Measurements from ENCODE around the gene WDR35. TPM values are rescaled to one million over a fixed set of nuclear protein-coding genes. Genes with fewer than 3 reads are reported as not detected.
"Not testable (repeated sequence)": the region's sequence is repeated elsewhere in the genome, so short reads cannot be mapped to it uniquely, and the experiment has no call there.

Gene WDR35
- polyA plus RNA-seq, 4 donors = 0.45 to 7.1 (median 1.3) TPM

DNA sequence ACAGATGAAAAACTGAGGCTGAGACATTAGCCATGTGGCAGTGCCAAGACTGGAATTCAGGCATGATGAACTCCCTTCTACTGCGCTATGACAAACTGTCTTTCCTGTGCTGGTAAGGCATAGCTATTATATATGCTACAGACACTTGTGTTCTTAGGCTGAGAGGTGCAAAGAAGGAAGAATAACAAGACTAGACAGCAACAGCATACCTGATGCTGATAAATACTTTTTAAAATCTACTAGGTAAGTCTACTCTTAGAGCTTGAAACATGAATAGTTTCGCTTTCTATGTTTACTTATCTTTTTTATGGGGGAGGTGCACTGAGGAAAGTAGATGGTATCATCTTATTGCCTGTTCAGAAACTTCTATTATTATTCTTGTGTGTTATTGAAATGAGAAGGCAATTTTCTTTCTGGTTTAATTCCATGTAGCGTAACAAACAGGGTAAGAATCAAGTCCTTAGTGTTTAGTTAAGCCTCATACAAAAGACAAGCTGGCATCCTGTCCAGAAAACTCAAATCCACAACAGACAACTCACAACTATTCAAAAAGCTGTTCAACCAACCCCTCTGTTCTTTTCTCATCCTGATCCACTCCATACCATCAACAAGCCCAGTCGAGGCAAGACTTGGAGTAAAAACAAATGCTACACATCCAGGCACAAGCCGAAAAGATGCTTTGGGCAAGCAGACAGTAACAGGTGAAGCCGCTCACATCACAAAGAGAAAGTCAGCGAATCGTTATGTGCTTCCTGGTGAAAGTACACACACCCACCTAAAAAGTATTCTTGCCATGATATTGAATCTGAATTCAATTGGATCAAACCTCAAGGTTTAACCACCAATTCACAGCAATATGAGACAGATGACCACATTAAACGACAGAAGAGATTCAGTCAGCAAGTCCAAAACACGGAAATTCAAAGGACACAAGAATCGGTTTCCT, 89.6 kb downstream of the WDR35 start:
- no peak for FAIRE-seq

GRCh38 chr2:19898592-19899329, 91.1 kb downstream of the WDR35 start:
- Histone ChIP-seq H3K27me3 (ENCODE audit: control insufficient read depth in 3 of 3, insufficient read depth in 3 of 3, low read length in 3 of 3) (no peaks in the 10 kb centered on the region), H3K9me3 (ENCODE audit: control insufficient read depth in 2 of 2, insufficient read depth in 1 of 2, low read depth in 1 of 2, low read length in 1 of 2) (no peaks in the 10 kb centered on the region), H3K36me3 (ENCODE audit: control insufficient read depth in 3 of 3, insufficient read depth in 2 of 3, low read depth in 1 of 3, low read length in 3 of 3) (peaks cover 0 to 5% (median 0%) of the 10 kb centered on the region in 3 donors), H3K4me1 (ENCODE audit: control insufficient read depth in 3 of 3, insufficient read depth in 2 of 3, low read depth in 1 of 3, low read length in 2 of 3) (peaks cover 0 to 9% (median 6%) of the 10 kb centered on the region in 3 donors), H3K4me3 (ENCODE audit: low read depth in 1 of 3, low read length in 3 of 3) (no peak overlapping the region), H3K27ac (ENCODE audit: low read depth in 1 of 3, low read length in 2 of 3) (no peak overlapping the region)
- DNase-seq (no peak), FAIRE-seq (no peak)
- WGBS, 3 donors = 75 to 83% (median 82%) methylated on average over 7 of the region's 7 CpGs

More for the DNA sequence above, 89.6 kb downstream of the WDR35 start:
- DNase-seq = peak; percentile 46 to 48
- peak overlapping the region; percentile 81 to 89 (median 81) for H3K4me3 ChIP-seq (ENCODE audit: low read depth in 1 of 3, low read length in 3 of 3)
- 11 to 20% (median 11%) methylated on average over 11 of the region's 11 CpGs for WGBS, 3 donors
- peaks cover 0 to 5% (median 0%) of the 10 kb centered on the region in 3 donors for H3K36me3 ChIP-seq (ENCODE audit: control insufficient read depth in 3 of 3, insufficient read depth in 2 of 3, low read depth in 1 of 3, low read length in 3 of 3)
- no peaks in the 10 kb centered on the region for H3K9me3 ChIP-seq (ENCODE audit: control insufficient read depth in 2 of 2, insufficient read depth in 1 of 2, low read depth in 1 of 2, low read length in 1 of 2)
- peaks cover 0 to 9% (median 6%) of the 10 kb centered on the region in 3 donors for H3K4me1 ChIP-seq (ENCODE audit: control insufficient read depth in 3 of 3, insufficient read depth in 2 of 3, low read depth in 1 of 3, low read length in 2 of 3)
- H3K27me3 ChIP-seq (ENCODE audit: control insufficient read depth in 3 of 3, insufficient read depth in 3 of 3, low read length in 3 of 3) = no peaks in the 10 kb centered on the region
- peak overlapping the region; percentile 89 to 93 (median 91) for H3K27ac ChIP-seq (ENCODE audit: low read depth in 1 of 3, low read length in 2 of 3)

- Histone ChIP-seq H3K27ac (ENCODE audit: low read depth in 1 of 3, low read length in 2 of 3) (no peak overlapping the region), H3K4me1 (ENCODE audit: control insufficient read depth in 3 of 3, insufficient read depth in 2 of 3, low read depth in 1 of 3, low read length in 2 of 3) (peaks cover 0 to 9% (median 6%) of the 10 kb centered on the region in 3 donors), H3K9me3 (ENCODE audit: control insufficient read depth in 2 of 2, insufficient read depth in 1 of 2, low read depth in 1 of 2, low read length in 1 of 2) (no peaks in the 10 kb centered on the region), H3K4me3 (ENCODE audit: low read depth in 1 of 3, low read length in 3 of 3) (no peak overlapping the region), H3K36me3 (ENCODE audit: control insufficient read depth in 3 of 3, insufficient read depth in 2 of 3, low read depth in 1 of 3, low read length in 3 of 3) (peaks cover 0 to 5% (median 0%) of the 10 kb centered on the region in 3 donors), H3K27me3 (ENCODE audit: control insufficient read depth in 3 of 3, insufficient read depth in 3 of 3, low read length in 3 of 3) (no peaks in the 10 kb centered on the region)
- DNase-seq (no peak), FAIRE-seq (no peak)
- WGBS, 3 donors = 62 to 67% (median 65%) methylated on average over 5 of the region's 5 CpGs
Measured at GRCh38 chr2:19897623-19898245, 92.2 kb downstream of the WDR35 start.

DNA sequence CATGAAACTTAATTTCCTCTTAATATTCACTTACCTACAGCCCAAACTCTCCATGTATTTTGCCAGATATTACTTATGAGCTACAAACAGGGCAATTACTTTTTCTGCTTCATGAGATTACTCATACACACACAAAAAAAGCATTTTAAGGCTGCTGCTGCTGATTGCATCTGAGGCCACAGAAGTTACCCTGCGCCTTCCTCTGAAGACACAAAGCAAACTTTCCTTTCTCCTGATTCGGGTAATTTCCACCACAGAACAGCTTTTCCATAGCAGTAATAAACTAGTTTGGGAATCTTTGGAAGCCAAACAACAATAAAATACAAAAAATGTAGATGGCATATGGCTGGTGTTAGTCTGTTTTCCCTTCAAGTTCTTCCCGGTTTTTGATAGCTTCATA, 94.4 kb downstream of the WDR35 start:
- 59 to 72% (median 69%) methylated on average over 3 of the region's 3 CpGs for WGBS, 3 donors
- H3K4me3 ChIP-seq (ENCODE audit: low read depth in 1 of 3, low read length in 3 of 3) = no peak overlapping the region
- H3K27ac ChIP-seq (ENCODE audit: low read depth in 1 of 3, low read length in 2 of 3) = no peak overlapping the region
- no peaks in the 10 kb centered on the region for H3K9me3 ChIP-seq (ENCODE audit: control insufficient read depth in 2 of 2, insufficient read depth in 1 of 2, low read depth in 1 of 2, low read length in 1 of 2)
- no peaks in the 10 kb centered on the region for H3K27me3 ChIP-seq (ENCODE audit: control insufficient read depth in 3 of 3, insufficient read depth in 3 of 3, low read length in 3 of 3)
- peaks cover 0 to 5% (median 0%) of the 10 kb centered on the region in 3 donors for H3K36me3 ChIP-seq (ENCODE audit: control insufficient read depth in 3 of 3, insufficient read depth in 2 of 3, low read depth in 1 of 3, low read length in 3 of 3)
- DNase-seq (no peak), FAIRE-seq (no peak)
- peaks cover 0 to 8% (median 6%) of the 10 kb centered on the region in 3 donors for H3K4me1 ChIP-seq (ENCODE audit: control insufficient read depth in 3 of 3, insufficient read depth in 2 of 3, low read depth in 1 of 3, low read length in 2 of 3)

GRCh38 chr2:19894134-19894792, 95.6 kb downstream of the WDR35 start:
- FAIRE-seq (no peak), DNase-seq (no peak)
- H3K27ac ChIP-seq (ENCODE audit: low read depth in 1 of 3, low read length in 2 of 3) = no peak overlapping the region
- H3K4me3 ChIP-seq (ENCODE audit: low read depth in 1 of 3, low read length in 3 of 3) = no peak overlapping the region
- peaks cover 0 to 4% (median 2%) of the 10 kb centered on the region in 3 donors for H3K4me1 ChIP-seq (ENCODE audit: control insufficient read depth in 3 of 3, insufficient read depth in 2 of 3, low read depth in 1 of 3, low read length in 2 of 3)
- WGBS, 3 donors = 90 to 95% (median 91%) methylated on average over 4 of the region's 4 CpGs
- H3K27me3 ChIP-seq (ENCODE audit: control insufficient read depth in 3 of 3, insufficient read depth in 3 of 3, low read length in 3 of 3) = no peaks in the 10 kb centered on the region
- peaks cover 0 to 5% (median 0%) of the 10 kb centered on the region in 3 donors for H3K36me3 ChIP-seq (ENCODE audit: control insufficient read depth in 3 of 3, insufficient read depth in 2 of 3, low read depth in 1 of 3, low read length in 3 of 3)
- no peaks in the 10 kb centered on the region for H3K9me3 ChIP-seq (ENCODE audit: control insufficient read depth in 2 of 2, insufficient read depth in 1 of 2, low read depth in 1 of 2, low read length in 1 of 2)

GRCh38 chr2:19893520-19894133, 96.3 kb downstream of the WDR35 start:
- Histone ChIP-seq H3K4me3 (ENCODE audit: low read depth in 1 of 3, low read length in 3 of 3) (no peak overlapping the region), H3K27me3 (ENCODE audit: control insufficient read depth in 3 of 3, insufficient read depth in 3 of 3, low read length in 3 of 3) (no peaks in the 10 kb centered on the region), H3K9me3 (ENCODE audit: control insufficient read depth in 2 of 2, insufficient read depth in 1 of 2, low read depth in 1 of 2, low read length in 1 of 2) (no peaks in the 10 kb centered on the region), H3K27ac (ENCODE audit: low read depth in 1 of 3, low read length in 2 of 3) (no peak overlapping the region), H3K4me1 (ENCODE audit: control insufficient read depth in 3 of 3, insufficient read depth in 2 of 3, low read depth in 1 of 3, low read length in 2 of 3) (peaks cover 0 to 2% (median 2%) of the 10 kb centered on the region in 3 donors), H3K36me3 (ENCODE audit: control insufficient read depth in 3 of 3, insufficient read depth in 2 of 3, low read depth in 1 of 3, low read length in 3 of 3) (peaks cover 0 to 5% (median 0%) of the 10 kb centered on the region in 3 donors)
- no peak for DNase-seq
- WGBS, 3 donors = 70 to 86% (median 79%) methylated on average over 4 of the region's 4 CpGs
- no peak for FAIRE-seq

DNA sequence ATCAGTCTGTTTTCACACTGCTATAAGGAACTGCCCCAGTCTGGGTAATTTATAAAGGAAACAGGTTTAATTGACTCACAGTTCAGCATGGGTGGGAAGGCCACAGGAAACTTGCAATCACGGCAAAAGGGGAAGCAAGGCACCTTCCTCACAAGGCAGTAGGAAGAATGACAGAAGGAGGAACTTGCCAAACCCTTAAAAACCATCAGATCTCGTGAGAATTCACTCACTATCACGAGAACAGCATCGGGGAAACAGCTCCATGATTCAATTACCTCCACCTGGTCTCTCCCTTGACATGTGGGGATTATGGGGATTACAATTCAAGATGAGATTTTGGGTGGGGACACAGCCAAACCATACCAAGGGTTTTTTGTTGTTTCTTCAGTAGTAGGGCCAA, 97.9 kb downstream of the WDR35 start:
- not testable (repeated sequence) for DNase-seq, FAIRE-seq

More for the DNA sequence above, 97.9 kb downstream of the WDR35 start:
- H3K4me1 ChIP-seq (ENCODE audit: control insufficient read depth in 3 of 3, insufficient read depth in 2 of 3, low read depth in 1 of 3, low read length in 2 of 3); H3K36me3 ChIP-seq (ENCODE audit: control insufficient read depth in 3 of 3, insufficient read depth in 2 of 3, low read depth in 1 of 3, low read length in 3 of 3); H3K27ac ChIP-seq (ENCODE audit: low read depth in 1 of 3, low read length in 2 of 3); H3K4me3 ChIP-seq (ENCODE audit: low read depth in 1 of 3, low read length in 3 of 3); H3K27me3 ChIP-seq (ENCODE audit: control insufficient read depth in 3 of 3, insufficient read depth in 3 of 3, low read length in 3 of 3); H3K9me3 ChIP-seq (ENCODE audit: control insufficient read depth in 2 of 2, insufficient read depth in 1 of 2, low read depth in 1 of 2, low read length in 1 of 2): not testable (repeated sequence)
- WGBS, 3 donors = 55 to 63% (median 61%) methylated on average over 4 of the region's 4 CpGs
